Measurements from ENCODE around the gene BUD13. TPM values are rescaled to one million over a fixed set of nuclear protein-coding genes. Genes with fewer than 3 reads are reported as not detected.
A peak's percentile ranks its signal among the peaks of the same experiment; 100 is the strongest.

Gene BUD13
- total and polyA plus RNA-seq, 2 of the 13 experiments (the other 11 are each of a cell fraction or from before 2014, with no cell fraction given) = 13.3 to 25.9 TPM

DNA sequence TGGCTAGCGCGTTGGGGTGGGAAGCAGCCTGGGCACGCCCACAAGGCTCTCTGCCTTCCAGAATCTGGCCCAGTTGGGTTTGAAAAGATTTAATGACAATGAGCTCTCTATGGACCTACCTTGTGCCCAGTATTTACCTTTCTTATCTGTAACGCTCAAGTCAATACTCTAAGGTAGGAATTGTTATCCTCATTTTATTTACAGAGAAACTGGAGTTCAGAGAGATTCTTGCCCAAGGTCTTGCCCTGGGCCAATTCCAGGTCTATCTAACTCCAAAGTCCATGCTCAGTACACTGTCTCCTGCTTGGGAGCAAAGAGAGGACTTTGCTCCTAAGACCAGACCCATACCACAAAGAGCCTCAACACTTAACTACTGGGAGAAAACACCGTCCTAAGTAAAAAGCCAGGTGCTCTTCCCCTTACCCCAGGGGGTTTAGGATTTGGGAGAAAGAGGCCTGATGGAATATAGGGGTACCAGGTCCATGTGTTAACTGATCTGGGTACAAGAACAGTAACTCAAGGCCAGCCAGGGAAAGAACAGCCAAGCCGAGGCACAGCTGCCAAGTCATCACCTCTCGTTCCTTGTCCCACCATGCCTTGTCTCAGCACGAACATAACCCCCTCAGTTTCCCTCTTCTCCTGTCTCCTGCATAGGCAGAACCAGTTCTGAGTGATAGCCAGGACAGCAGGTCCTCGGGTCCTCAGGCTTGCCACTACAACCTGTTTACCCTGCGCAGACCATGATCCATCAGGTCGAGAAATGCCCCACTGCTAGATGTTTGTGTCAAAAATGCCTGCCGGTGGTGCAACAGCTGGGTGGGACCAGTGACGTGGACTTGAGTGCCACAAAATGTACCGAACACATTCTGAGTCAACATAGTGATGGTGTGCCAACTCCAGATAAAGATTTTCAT is 35.7 kb upstream of the BUD13 start (continued):
- TF ChIP-seq XRCC5 (optimal IDR thresholded peaks at IDR 0.05; ENCODE audit: low read length) (peak; percentile 26), ZNF569 (CRISPR knock-in tag; IDR thresholded peaks at IDR 0.05; ENCODE audit: borderline replicate concordance) (no peak), ZNF775 (CRISPR knock-in tag; IDR thresholded peaks at IDR 0.05; ENCODE audit: borderline replicate concordance) (no peak), NCOA2 (CRISPR knock-in tag; IDR thresholded peaks at IDR 0.05) (peak; percentile 99), SMC3 (IDR thresholded peaks at IDR 0.05; ENCODE audit: low read length) (peak; percentile 40), JDP2 (CRISPR knock-in tag; IDR thresholded peaks at IDR 0.05; ENCODE audit: borderline replicate concordance) (no peak; the same call in 1 of the 2 replicates), PHF20 (CRISPR knock-in tag; IDR thresholded peaks at IDR 0.05) (no peak), FOSL2 (CRISPR knock-in tag; IDR thresholded peaks at IDR 0.05) (peak; percentile 80), FOXC1 (CRISPR knock-in tag; IDR thresholded peaks at IDR 0.05; ENCODE audit: borderline replicate concordance) (no peak), ZNF24 (IDR thresholded peaks at IDR 0.05) (peak; percentile 34; the same call in 1 of the 2 replicates), SOX6 (IDR thresholded peaks at IDR 0.05) (no peak), SOX6 (CRISPR knock-in tag; IDR thresholded peaks at IDR 0.05) (peak; percentile 98), SNAI1 (CRISPR knock-in tag; IDR thresholded peaks at IDR 0.05; ENCODE audit: borderline replicate concordance) (0 out of 2 replicates have a peak, but pooled peaks have one; percentile 52), ZNF670 (CRISPR knock-in tag; IDR thresholded peaks at IDR 0.05; ENCODE audit: borderline replicate concordance) (peak; percentile 27; the same call in 1 of the 2 replicates), ZNF773 (CRISPR knock-in tag; IDR thresholded peaks at IDR 0.05; ENCODE audit: borderline replicate concordance) (no peak), ZNF33A (CRISPR knock-in tag; IDR thresholded peaks at IDR 0.05; ENCODE audit: borderline replicate concordance) (no peak), NFKB2 (CRISPR knock-in tag; IDR thresholded peaks at IDR 0.05; ENCODE audit: borderline replicate concordance) (0 out of 2 replicates have a peak, but pooled peaks have one; percentile 1), ZSCAN22 (CRISPR knock-in tag; IDR thresholded peaks at IDR 0.05) (no peak; the same call in 1 of the 2 replicates)
- TF ChIP-seq, protein P1, sequence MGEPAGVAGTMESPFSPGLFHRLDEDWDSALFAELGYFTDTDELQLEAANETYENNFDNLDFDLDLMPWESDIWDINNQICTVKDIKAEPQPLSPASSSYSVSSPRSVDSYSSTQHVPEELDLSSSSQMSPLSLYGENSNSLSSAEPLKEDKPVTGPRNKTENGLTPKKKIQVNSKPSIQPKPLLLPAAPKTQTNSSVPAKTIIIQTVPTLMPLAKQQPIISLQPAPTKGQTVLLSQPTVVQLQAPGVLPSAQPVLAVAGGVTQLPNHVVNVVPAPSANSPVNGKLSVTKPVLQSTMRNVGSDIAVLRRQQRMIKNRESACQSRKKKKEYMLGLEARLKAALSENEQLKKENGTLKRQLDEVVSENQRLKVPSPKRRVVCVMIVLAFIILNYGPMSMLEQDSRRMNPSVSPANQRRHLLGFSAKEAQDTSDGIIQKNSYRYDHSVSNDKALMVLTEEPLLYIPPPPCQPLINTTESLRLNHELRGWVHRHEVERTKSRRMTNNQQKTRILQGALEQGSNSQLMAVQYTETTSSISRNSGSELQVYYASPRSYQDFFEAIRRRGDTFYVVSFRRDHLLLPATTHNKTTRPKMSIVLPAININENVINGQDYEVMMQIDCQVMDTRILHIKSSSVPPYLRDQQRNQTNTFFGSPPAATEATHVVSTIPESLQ (CRISPR knock-in tag; conservative IDR thresholded peaks at IDR 0.05) = no peak; the same call in 1 of the 2 replicates
- TF ChIP-seq, protein P2, sequence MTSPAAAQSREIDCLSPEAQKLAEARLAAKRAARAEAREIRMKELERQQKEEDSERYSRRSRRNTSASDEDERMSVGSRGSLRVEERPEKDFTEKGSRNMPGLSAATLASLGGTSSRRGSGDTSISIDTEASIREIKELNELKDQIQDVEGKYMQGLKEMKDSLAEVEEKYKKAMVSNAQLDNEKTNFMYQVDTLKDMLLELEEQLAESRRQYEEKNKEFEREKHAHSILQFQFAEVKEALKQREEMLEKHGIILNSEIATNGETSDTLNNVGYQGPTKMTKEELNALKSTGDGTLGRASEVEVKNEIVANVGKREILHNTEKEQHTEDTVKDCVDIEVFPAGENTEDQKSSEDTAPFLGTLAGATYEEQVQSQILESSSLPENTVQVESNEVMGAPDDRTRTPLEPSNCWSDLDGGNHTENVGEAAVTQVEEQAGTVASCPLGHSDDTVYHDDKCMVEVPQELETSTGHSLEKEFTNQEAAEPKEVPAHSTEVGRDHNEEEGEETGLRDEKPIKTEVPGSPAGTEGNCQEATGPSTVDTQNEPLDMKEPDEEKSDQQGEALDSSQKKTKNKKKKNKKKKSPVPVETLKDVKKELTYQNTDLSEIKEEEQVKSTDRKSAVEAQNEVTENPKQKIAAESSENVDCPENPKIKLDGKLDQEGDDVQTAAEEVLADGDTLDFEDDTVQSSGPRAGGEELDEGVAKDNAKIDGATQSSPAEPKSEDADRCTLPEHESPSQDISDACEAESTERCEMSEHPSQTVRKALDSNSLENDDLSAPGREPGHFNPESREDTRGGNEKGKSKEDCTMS (CRISPR knock-in tag; conservative IDR thresholded peaks at IDR 0.05) = no peak
- TF ChIP-seq, protein P3, sequence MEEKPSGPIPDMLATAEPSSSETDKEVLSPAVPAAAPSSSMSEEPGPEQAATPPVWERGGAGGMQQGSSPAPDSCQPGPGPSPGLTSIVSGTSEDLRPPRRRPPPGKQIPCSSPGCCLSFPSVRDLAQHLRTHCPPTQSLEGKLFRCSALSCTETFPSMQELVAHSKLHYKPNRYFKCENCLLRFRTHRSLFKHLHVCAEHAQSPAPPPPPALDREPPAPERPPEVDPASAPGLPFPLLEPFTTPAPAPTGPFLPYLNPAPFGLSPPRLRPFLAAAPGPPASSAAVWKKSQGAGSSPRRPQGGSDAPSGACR (CRISPR knock-in tag; IDR thresholded peaks at IDR 0.05) = peak; percentile 72; the same call in 1 of the 2 replicates
- TF ChIP-seq, protein P4, sequence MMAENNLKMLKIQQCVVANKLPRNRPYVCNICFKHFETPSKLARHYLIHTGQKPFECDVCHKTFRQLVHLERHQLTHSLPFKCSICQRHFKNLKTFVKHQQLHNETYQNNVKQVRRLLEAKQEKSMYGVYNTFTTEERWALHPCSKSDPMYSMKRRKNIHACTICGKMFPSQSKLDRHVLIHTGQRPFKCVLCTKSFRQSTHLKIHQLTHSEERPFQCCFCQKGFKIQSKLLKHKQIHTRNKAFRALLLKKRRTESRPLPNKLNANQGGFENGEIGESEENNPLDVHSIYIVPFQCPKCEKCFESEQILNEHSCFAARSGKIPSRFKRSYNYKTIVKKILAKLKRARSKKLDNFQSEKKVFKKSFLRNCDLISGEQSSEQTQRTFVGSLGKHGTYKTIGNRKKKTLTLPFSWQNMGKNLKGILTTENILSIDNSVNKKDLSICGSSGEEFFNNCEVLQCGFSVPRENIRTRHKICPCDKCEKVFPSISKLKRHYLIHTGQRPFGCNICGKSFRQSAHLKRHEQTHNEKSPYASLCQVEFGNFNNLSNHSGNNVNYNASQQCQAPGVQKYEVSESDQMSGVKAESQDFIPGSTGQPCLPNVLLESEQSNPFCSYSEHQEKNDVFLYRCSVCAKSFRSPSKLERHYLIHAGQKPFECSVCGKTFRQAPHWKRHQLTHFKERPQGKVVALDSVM (CRISPR knock-in tag; IDR thresholded peaks at IDR 0.05) = peak; percentile 58

Data from HepG2 (cell line).